ENCODE data around the gene TCF7. TPM values are rescaled to one million over a fixed set of nuclear protein-coding genes. Genes with fewer than 3 reads are reported as not detected.

The TCF7 gene
- total RNA-seq, 4 donors from 2014 or later, result 0.25 to 2.1 (median 0.66) TPM

- TF ChIP-seq CTCF (IDR thresholded peaks at IDR 0.05 in 4 of 5, conservative IDR thresholded peaks at IDR 0.05 in 1 of 5) (no peak), POLR2A (IDR thresholded peaks at IDR 0.05) (no peak)
- H3K27ac ChIP-seq, result no peak overlapping the region
- no peak for DNase-seq
Observed at GRCh38 chr5:134127376-134127861, 12.9 kb downstream of the TCF7 start.

GRCh38 chr5:134127988-134128647 is 13.6 kb downstream of the TCF7 start:
- Histone ChIP-seq H3K36me3 (peaks cover 0 to 9% of the 10 kb centered on the region in 2 donors), H3K9me3 (no peaks in the 10 kb centered on the region), H3K27ac (no peak overlapping the region), H3K4me3 (no peak overlapping the region), H3K27me3 (no peaks in the 10 kb centered on the region), H3K4me1 (peaks cover 17% of the 10 kb centered on the region in 2 donors)
- in situ Hi-C loops (cut with MboI; ENCODE audit: low sequenced_read_pairs in 4 of 4) (loop anchor here in 1 of 4 donors (25.0 kb wide), 1 partner anchor 91 kb away; no protein-coding TSS in a partner anchor), intact Hi-C loops (cut with DNase I; ENCODE audit: low total_unique reads) (no loop called here)
- ATAC-seq (no peak), DNase-seq (no peak)
- TF ChIP-seq CTCF (IDR thresholded peaks at IDR 0.05 in 4 of 5, conservative IDR thresholded peaks at IDR 0.05 in 1 of 5) (no peak), POLR2A (IDR thresholded peaks at IDR 0.05) (no peak)

More at GRCh38 chr5:134127376-134127861, 12.9 kb downstream of the TCF7 start:
- no peaks in the 10 kb centered on the region for H3K27me3 ChIP-seq
- H3K36me3 ChIP-seq, result peaks cover 0 to 9% of the 10 kb centered on the region in 2 donors
- no peak for ATAC-seq
- H3K4me1 ChIP-seq, result peaks cover 16 to 17% of the 10 kb centered on the region in 2 donors
- intact Hi-C loops (cut with DNase I; ENCODE audit: low total_unique reads) (no loop called here), in situ Hi-C loops (cut with MboI; ENCODE audit: low sequenced_read_pairs in 4 of 4) (loop anchor here in 1 of 4 donors (25.0 kb wide), 1 partner anchor 90 kb away; no protein-coding TSS in a partner anchor)
- H3K9me3 ChIP-seq, result no peaks in the 10 kb centered on the region
- no peak overlapping the region for H3K4me3 ChIP-seq

- H3K9me3 ChIP-seq, result no peaks in the 10 kb centered on the region
- H3K36me3 ChIP-seq, result peaks cover 0 to 9% of the 10 kb centered on the region in 2 donors
- intact Hi-C loops (cut with DNase I; ENCODE audit: low total_unique reads), result no loop called here
- DNase-seq (no peak), ATAC-seq (no peak)
- peaks cover 17 to 22% of the 10 kb centered on the region in 2 donors for H3K4me1 ChIP-seq
- in situ Hi-C loops (cut with MboI; ENCODE audit: low sequenced_read_pairs in 4 of 4), result loop anchor here in 1 of 4 donors (25.0 kb wide), 1 partner anchor 91 kb away; no protein-coding TSS in a partner anchor
- no peaks in the 10 kb centered on the region for H3K27me3 ChIP-seq
- H3K4me3 ChIP-seq, result no peak overlapping the region
- H3K27ac ChIP-seq, result no peak overlapping the region
- no peak for TF ChIP-seq POLR2A (IDR thresholded peaks at IDR 0.05)
- TF ChIP-seq CTCF (IDR thresholded peaks at IDR 0.05 in 4 of 5, conservative IDR thresholded peaks at IDR 0.05 in 1 of 5), result no peak
Observed at GRCh38 chr5:134128648-134128995, 14.1 kb downstream of the TCF7 start.

GRCh38 chr5:134129411-134130238 is 15.1 kb downstream of the TCF7 start:
- H3K4me1 ChIP-seq, result peaks cover 25 to 32% of the 10 kb centered on the region in 2 donors
- peaks cover 0 to 9% of the 10 kb centered on the region in 2 donors for H3K36me3 ChIP-seq
- no peaks in the 10 kb centered on the region for H3K27me3 ChIP-seq
- intact Hi-C loops (cut with DNase I; ENCODE audit: low total_unique reads) (no loop called here), in situ Hi-C loops (cut with MboI; ENCODE audit: low sequenced_read_pairs in 4 of 4) (loop anchor here in 1 of 4 donors (25.0 kb wide), 1 partner anchor 92 kb away; no protein-coding TSS in a partner anchor)
- ATAC-seq, result no peak
- no peak overlapping the region for H3K27ac ChIP-seq
- H3K4me3 ChIP-seq, result no peak overlapping the region
- H3K9me3 ChIP-seq, result no peaks in the 10 kb centered on the region
- TF ChIP-seq POLR2A (IDR thresholded peaks at IDR 0.05) (no peak), CTCF (IDR thresholded peaks at IDR 0.05 in 4 of 5, conservative IDR thresholded peaks at IDR 0.05 in 1 of 5) (no peak)
- no peak for DNase-seq
